K562 (cell line): Measurements from ENCODE around the gene CRTC3. TPM values are rescaled to one million over a fixed set of nuclear protein-coding genes. Genes with fewer than 3 reads are reported as not detected.

Experiments
- ARHGAP35 ChIP-seq: fragments of 450-650 bp; IDR thresholded peaks from 2 replicates; pipeline ENCODE4 v1.6.1; 2018; ENCODE audit not compliant: partially characterized antibody
- ASH1L ChIP-seq: fragments of 450-650 bp; IDR thresholded peaks from 2 replicates; pipeline ENCODE4 v1.6.1; 2018; ENCODE audit warnings: borderline replicate concordance, mild to moderate bottlenecking, low read depth; ENCODE audit not compliant: partially characterized antibody
- BRF1 ChIP-seq: IDR thresholded peaks from 3 replicates; pipeline ENCODE4 v1.6.1; 2011; ENCODE audit warnings: borderline replicate concordance, mild to moderate bottlenecking; ENCODE audit not compliant: insufficient read length; ENCODE audit errors: extremely low read depth
- CBFA2T3 ChIP-seq: fragments of 450-650 bp; IDR thresholded peaks from 2 replicates; pipeline ENCODE4 v1.6.1; 2017
- CREB1 ChIP-seq, 2 experiments: sonication (generic) in 1 of 2; formaldehyde crosslinking in 1 of 2; IDR thresholded peaks; 2 replicates each; pipeline versions ENCODE4 v1.6.1 to v1.8.0; 2012 to 2022; ENCODE audit warnings: inconsistent platforms in 1 of 2, mild to moderate bottlenecking in 1 of 2, missing genetic modification reagents in 1 of 2, moderate library complexity in 1 of 2
- ELF2 ChIP-seq: fragments of 250-450 bp; sonication (Bioruptor Pico); IDR thresholded peaks from 2 replicates; pipeline ENCODE4 v1.5.0; 2021; ENCODE audit warnings: mild to moderate bottlenecking
- FUS ChIP-seq: fragments of 200-400 bp; formaldehyde crosslinking; optimal IDR thresholded peaks from 2 replicates; pipeline ENCODE3; 2017; ENCODE audit warnings: low read depth, low read length
- HNRNPH1 ChIP-seq: fragments of 200-400 bp; formaldehyde crosslinking; optimal IDR thresholded peaks from 2 replicates; pipeline ENCODE3; 2017; ENCODE audit warnings: low read depth, mild to moderate bottlenecking, low read length, moderate library complexity
- HNRNPLL ChIP-seq: fragments of 200-400 bp; formaldehyde crosslinking; IDR thresholded peaks from 2 replicates; pipeline ENCODE4 v1.6.1; 2017; ENCODE audit warnings: low read length, low read depth, mild to moderate bottlenecking; ENCODE audit not compliant: poor library complexity, severe bottlenecking
- IFI16 ChIP-seq: fragments of 250-450 bp; sonication (Bioruptor Pico); IDR thresholded peaks from 2 replicates; pipeline ENCODE4 v2.1.2; 2022; ENCODE audit warnings: mild to moderate bottlenecking, inconsistent platforms
- KDM1A ChIP-seq, 2 experiments: fragments of 450-650 bp; IDR thresholded peaks; 2 replicates each; pipeline ENCODE4 v1.6.1; 2016; ENCODE audit warnings: mild to moderate bottlenecking in 2 of 2
- MCM7 ChIP-seq, 2 experiments: fragments of 450-650 bp; IDR thresholded peaks; 2 replicates each; pipeline ENCODE4 v1.6.1; 2016 to 2018
- MEF2D ChIP-seq: conservative IDR thresholded peaks from 2 replicates; pipeline ENCODE4 v1.6.1; 2016; ENCODE audit warnings: low read depth, missing genetic modification characterization, missing compliant biosample characterization
- POLR2G ChIP-seq: fragments of 200-400 bp; formaldehyde crosslinking; IDR thresholded peaks from 2 replicates; pipeline ENCODE4 v1.6.1; 2017; ENCODE audit warnings: low read depth, mild to moderate bottlenecking, antibody characterized with exemption, low read length, moderate library complexity
- SRSF1 ChIP-seq: fragments of 200-400 bp; formaldehyde crosslinking; IDR thresholded peaks from 2 replicates; pipeline ENCODE4 v1.6.1; 2017; ENCODE audit warnings: mild to moderate bottlenecking, low read depth, low read length, moderate library complexity
- SRSF7 ChIP-seq: fragments of 200-400 bp; formaldehyde crosslinking; optimal IDR thresholded peaks from 2 replicates; pipeline ENCODE3; 2017; ENCODE audit warnings: mild to moderate bottlenecking, low read depth, low read length
- TAL1 ChIP-seq: fragments of 450-650 bp; IDR thresholded peaks from 2 replicates; pipeline ENCODE4 v1.6.1; 2016; ENCODE audit warnings: mild to moderate bottlenecking
- ZBED1 ChIP-seq: IDR thresholded peaks from 2 replicates; pipeline ENCODE4 v1.6.1; 2014
- ZC3H11A ChIP-seq: IDR thresholded peaks from 2 replicates; pipeline ENCODE4 v1.6.1; 2012; ENCODE audit warnings: low read depth, low read length, improper control_type of control experiment
- ZC3H4 ChIP-seq: sonication (generic); formaldehyde crosslinking; IDR thresholded peaks from 2 replicates; pipeline ENCODE4 v1.9.0; 2021; ENCODE audit warnings: missing genetic modification reagents, borderline replicate concordance
- ZNF57 ChIP-seq: fragments of 450-650 bp; formaldehyde crosslinking; IDR thresholded peaks from 2 replicates; pipeline ENCODE4 v1.4.0; 2020; ENCODE audit warnings: mild to moderate bottlenecking, moderate library complexity
- ZNF589 ChIP-seq: fragments of 200-800 bp; sonication (Bioruptor generic); IDR thresholded peaks from 2 replicates; pipeline ENCODE4 v1.6.1; 2016; ENCODE audit warnings: low read depth, missing genetic modification characterization, missing compliant biosample characterization
- ZNF830 ChIP-seq: fragments of 250-450 bp; sonication (Bioruptor Pico); IDR thresholded peaks from 2 replicates; pipeline ENCODE4 v1.5.0; 2021; ENCODE audit warnings: mild to moderate bottlenecking
- polyA plus RNA-seq, 8 experiments: library from polyadenylated mRNA; depleted of rRNA in 4 of 8; stranded (reverse) in 5 of 8; unstranded in 3 of 8; fragments of >200 nt; fragmentation: Nextera tagmentation in 2 of 8; fragmentation: Illumina TruSeq in 1 of 8; extraction: Ambion mirVana in 2 of 8; extraction: Trizol in 1 of 8; gene quantifications; 2 replicates each; pipeline versions ENCODE4 v1.2.1 to v1.2.3, GENCODE V29; 2011 to 2014; ENCODE audit warnings: inconsistent platforms in 1 of 8, missing spikeins in 1 of 8
- total RNA-seq, 7 experiments: library from RNA; depleted of rRNA in 6 of 7; stranded (reverse); fragments of >200 nt in 6 of 7; fragmentation: Illumina TruSeq in 2 of 7; extraction: Trizol in 2 of 7; gene quantifications; 2 replicates each; pipeline versions ENCODE4 v1.2.1 to v1.2.3, GENCODE V29; 2011 to 2021; ENCODE audit warnings: low replicate concordance in 1 of 7
- TF ChIP-seq, protein P1 (sequence below): fragments of 450-650 bp; formaldehyde crosslinking; conservative IDR thresholded peaks from 2 replicates; pipeline ENCODE4 v1.4.0; 2022; ENCODE audit warnings: mild to moderate bottlenecking, missing genetic modification characterization
- TF ChIP-seq, protein P2 (sequence below): sonication (generic); formaldehyde crosslinking; IDR thresholded peaks from 2 replicates; pipeline ENCODE4 v1.8.0; 2022; ENCODE audit warnings: mild to moderate bottlenecking, missing genetic modification reagents

CRTC3 gene
- total and polyA plus RNA-seq, 9 of the 15 experiments (the other 6 are each of a cell fraction or from before 2014, with no cell fraction given), result 1.2 to 19.0 (median 11.6) TPM

DNA sequence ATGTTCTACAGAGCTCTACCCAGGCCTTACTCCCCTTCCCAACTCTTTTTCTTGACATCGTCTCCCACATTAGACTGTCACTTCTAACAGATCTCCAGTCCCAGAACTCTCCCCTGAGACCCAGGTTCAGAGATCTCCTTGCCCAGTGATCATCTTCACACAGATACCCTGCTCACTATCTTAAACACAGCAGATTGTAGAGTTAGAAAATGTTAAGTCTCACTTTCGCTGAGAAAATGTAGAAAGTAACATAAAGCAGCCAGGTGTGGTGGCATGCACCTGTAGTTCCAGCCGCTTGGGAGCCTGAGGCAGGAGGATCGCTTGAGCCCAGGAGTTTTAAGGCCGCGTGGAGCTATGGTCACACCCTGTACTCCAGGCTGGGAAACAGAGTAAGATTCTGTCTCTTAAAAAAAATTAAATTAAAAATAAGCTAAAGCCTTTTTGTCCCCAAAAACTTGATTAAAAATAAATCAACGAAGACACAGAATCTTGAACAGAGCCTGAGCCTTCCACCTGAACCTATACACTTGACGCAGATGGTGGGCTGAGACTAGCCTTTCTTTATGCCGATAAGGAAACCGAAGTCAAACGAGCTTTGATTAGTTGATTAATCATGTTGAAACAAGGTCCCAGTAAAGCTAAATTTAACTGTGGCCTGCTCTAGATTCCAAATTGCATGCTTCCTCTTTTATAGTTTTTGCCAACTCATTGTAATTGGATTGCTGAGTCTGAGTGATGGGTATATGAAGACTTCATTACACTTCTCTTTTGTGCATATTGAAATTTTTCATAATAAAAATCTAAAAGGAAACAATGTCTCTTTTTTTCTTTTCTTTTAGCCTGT, 156.1 kb downstream of the CRTC3 start (continued):
- TF ChIP-seq, protein P1, sequence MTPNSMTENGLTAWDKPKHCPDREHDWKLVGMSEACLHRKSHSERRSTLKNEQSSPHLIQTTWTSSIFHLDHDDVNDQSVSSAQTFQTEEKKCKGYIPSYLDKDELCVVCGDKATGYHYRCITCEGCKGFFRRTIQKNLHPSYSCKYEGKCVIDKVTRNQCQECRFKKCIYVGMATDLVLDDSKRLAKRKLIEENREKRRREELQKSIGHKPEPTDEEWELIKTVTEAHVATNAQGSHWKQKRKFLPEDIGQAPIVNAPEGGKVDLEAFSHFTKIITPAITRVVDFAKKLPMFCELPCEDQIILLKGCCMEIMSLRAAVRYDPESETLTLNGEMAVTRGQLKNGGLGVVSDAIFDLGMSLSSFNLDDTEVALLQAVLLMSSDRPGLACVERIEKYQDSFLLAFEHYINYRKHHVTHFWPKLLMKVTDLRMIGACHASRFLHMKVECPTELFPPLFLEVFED (CRISPR knock-in tag), result no peak
- TF ChIP-seq ZNF57 (CRISPR knock-in tag) (no peak), ZC3H4 (CRISPR knock-in tag) (no peak), ZC3H11A (no peak), ZNF830 (CRISPR knock-in tag) (no peak), POLR2G (no peak), HNRNPH1 (no peak), ARHGAP35 (no peak), CREB1 (IDR thresholded peaks at IDR 0.05) (no peak), CREB1 (CRISPR knock-in tag; IDR thresholded peaks at IDR 0.05) (no peak), ELF2 (CRISPR knock-in tag) (no peak), ZNF589 (CRISPR knock-in tag) (no peak), ASH1L (no peak), FUS (no peak), SRSF1 (no peak), MEF2D (peak; percentile 65; the same call in 1 of the 2 replicates), SRSF7 (no peak), MCM7 (IDR thresholded peaks at IDR 0.05) (no peak), ZBED1 (no peak), TAL1 (0 out of 2 replicates have a peak, but pooled peaks have one; percentile 12), BRF1 (no peak), IFI16 (CRISPR knock-in tag) (no peak), KDM1A (IDR thresholded peaks at IDR 0.05) (peak; percentile 32 to 61; a peak in 2 of 4 replicates), HNRNPLL (no peak), CBFA2T3 (peak; percentile 55)
- TF ChIP-seq, protein P2, sequence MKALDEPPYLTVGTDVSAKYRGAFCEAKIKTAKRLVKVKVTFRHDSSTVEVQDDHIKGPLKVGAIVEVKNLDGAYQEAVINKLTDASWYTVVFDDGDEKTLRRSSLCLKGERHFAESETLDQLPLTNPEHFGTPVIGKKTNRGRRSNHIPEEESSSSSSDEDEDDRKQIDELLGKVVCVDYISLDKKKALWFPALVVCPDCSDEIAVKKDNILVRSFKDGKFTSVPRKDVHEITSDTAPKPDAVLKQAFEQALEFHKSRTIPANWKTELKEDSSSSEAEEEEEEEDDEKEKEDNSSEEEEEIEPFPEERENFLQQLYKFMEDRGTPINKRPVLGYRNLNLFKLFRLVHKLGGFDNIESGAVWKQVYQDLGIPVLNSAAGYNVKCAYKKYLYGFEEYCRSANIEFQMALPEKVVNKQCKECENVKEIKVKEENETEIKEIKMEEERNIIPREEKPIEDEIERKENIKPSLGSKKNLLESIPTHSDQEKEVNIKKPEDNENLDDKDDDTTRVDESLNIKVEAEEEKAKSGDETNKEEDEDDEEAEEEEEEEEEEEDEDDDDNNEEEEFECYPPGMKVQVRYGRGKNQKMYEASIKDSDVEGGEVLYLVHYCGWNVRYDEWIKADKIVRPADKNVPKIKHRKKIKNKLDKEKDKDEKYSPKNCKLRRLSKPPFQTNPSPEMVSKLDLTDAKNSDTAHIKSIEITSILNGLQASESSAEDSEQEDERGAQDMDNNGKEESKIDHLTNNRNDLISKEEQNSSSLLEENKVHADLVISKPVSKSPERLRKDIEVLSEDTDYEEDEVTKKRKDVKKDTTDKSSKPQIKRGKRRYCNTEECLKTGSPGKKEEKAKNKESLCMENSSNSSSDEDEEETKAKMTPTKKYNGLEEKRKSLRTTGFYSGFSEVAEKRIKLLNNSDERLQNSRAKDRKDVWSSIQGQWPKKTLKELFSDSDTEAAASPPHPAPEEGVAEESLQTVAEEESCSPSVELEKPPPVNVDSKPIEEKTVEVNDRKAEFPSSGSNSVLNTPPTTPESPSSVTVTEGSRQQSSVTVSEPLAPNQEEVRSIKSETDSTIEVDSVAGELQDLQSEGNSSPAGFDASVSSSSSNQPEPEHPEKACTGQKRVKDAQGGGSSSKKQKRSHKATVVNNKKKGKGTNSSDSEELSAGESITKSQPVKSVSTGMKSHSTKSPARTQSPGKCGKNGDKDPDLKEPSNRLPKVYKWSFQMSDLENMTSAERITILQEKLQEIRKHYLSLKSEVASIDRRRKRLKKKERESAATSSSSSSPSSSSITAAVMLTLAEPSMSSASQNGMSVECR, result no peak
